HL-60 (cell line): ENCODE results near the gene KIF2A.

ENCODE experiments used
- DNase-seq, 2 experiments: peaks; one replicate each; pipeline ENCODE4 v3.0.0-alpha.2; 2010 to 2020; ENCODE audit warnings: low read depth in 1 of 2, low spot score in 1 of 2
- H3K27ac ChIP-seq: fragments of 250-450 bp; sonication (Bioruptor Pico); replicated peaks from 2 replicates; pipeline ENCODE4 v1.5.1; 2020; ENCODE audit warnings: mild to moderate bottlenecking, moderate library complexity
- H3K27me3 ChIP-seq: fragments of 250-450 bp; sonication (Bioruptor Pico); 2 replicates; pipeline ENCODE4 v1.5.1; 2021; ENCODE audit warnings: mild to moderate bottlenecking, moderate library complexity; ENCODE audit not compliant: insufficient read depth, poor library complexity, severe bottlenecking
- H3K4me3 ChIP-seq: replicated peaks from 2 replicates; pipeline ENCODE4 v1.5.1; 2011; ENCODE audit warnings: mild to moderate bottlenecking, control low read depth, low read length; ENCODE audit not compliant: insufficient read depth
- CTCF ChIP-seq: IDR thresholded peaks from one replicate; pipeline ENCODE4 v1.5.1; 2011; ENCODE audit warnings: low read length, control low read depth, inconsistent platforms; ENCODE audit not compliant: insufficient read depth
- GABPA ChIP-seq: IDR thresholded peaks from 2 replicates; pipeline ENCODE4 v1.6.1; 2012; ENCODE audit warnings: low read depth
- POLR2AphosphoS5 ChIP-seq: IDR thresholded peaks from 2 replicates; pipeline ENCODE4 v1.6.1; 2012; ENCODE audit warnings: low read depth
- REST ChIP-seq: IDR thresholded peaks from 2 replicates; pipeline ENCODE4 v1.6.1; 2012; ENCODE audit warnings: low read depth; ENCODE audit not compliant: insufficient replicate concordance
- SPI1 ChIP-seq: IDR thresholded peaks from 2 replicates; pipeline ENCODE4 v1.6.1; 2012; ENCODE audit warnings: low read depth, mild to moderate bottlenecking, borderline replicate concordance

Gene KIF2A

GRCh38 chr5:62395210-62395950 is 89.4 kb downstream of the KIF2A start:
- DNase-seq: no peak
- TF ChIP-seq CTCF: no peak
- no peak overlapping the region for H3K27ac ChIP-seq

GRCh38 chr5:62403411-62404250 is 97.6 kb downstream of the KIF2A start, which contains the start of gene DIMT1:
Gene DIMT1 (minus strand): TSS chr5:62403905. CDS start chr5:62403772, 133 bp downstream.
- Histone ChIP-seq H3K27ac (peak within 1 kb of the TSS; percentile 97), H3K27me3 (no peaks in the 10 kb centered on the region), H3K4me3 (peak within 1 kb of the TSS; percentile 69)
- DNase-seq: peak; percentile 77 to 92
- TF ChIP-seq GABPA: no peak
- TF ChIP-seq SPI1: peak; percentile 22; the same call in 1 of the 2 replicates
- peak; percentile 64; the same call in 1 of the 2 replicates for TF ChIP-seq POLR2AphosphoS5

More at GRCh38 chr5:62395210-62395950, 89.4 kb downstream of the KIF2A start:
- Histone ChIP-seq H3K27me3 (no peaks in the 10 kb centered on the region), H3K4me3 (no peak overlapping the region)

GRCh38 chr5:62412549-62413329 is 106.7 kb downstream of the KIF2A start, which contains the start of gene IPO11:
Gene IPO11 (plus strand): TSS chr5:62412763. CDS start chr5:62437280, 24,517 bp downstream.
- peak; percentile 74 to 94 for DNase-seq
- Histone ChIP-seq H3K27ac (peak within 1 kb of the TSS; percentile 91), H3K27me3 (no peaks in the 10 kb centered on the region), H3K4me3 (peak within 1 kb of the TSS; percentile 89)
- TF ChIP-seq GABPA: no peak
- no peak for TF ChIP-seq CTCF
- TF ChIP-seq POLR2AphosphoS5: peak; percentile 66

- TF ChIP-seq REST: no peak
- no peak for TF ChIP-seq POLR2AphosphoS5
- TF ChIP-seq CTCF: no peak
- no peak for TF ChIP-seq SPI1
- TF ChIP-seq GABPA: no peak
- DNase-seq: no peak
- H3K4me3 ChIP-seq: peak overlapping the region; percentile 89
- H3K27ac ChIP-seq: peak overlapping the region; percentile 91
- H3K27me3 ChIP-seq: no peaks in the 10 kb centered on the region
These were observed 107.7 kb downstream of the KIF2A start for GRCh38 chr5:62413711-62414110.
